GM21367 (cell line): ENCODE data around the gene DPP6.
"Not testable (repeated sequence)": the region's sequence is repeated elsewhere in the genome, so short reads cannot be mapped to it uniquely, and the experiment has no call there.

Experiments used
- ATAC-seq: cut with Tn5 transposase; IDR thresholded peaks from one replicate; pipeline ENCODE4 v1.9.1; 2021; ENCODE audit not compliant: unreplicated experiment

The DPP6 gene

GRCh38 chr7:154072395-154073181 lies 20.4 kb downstream of the DPP6 start:
- ATAC-seq = not testable (repeated sequence)

- not testable (repeated sequence) for ATAC-seq
Observed at GRCh38 chr7:154078523-154078922, 26.3 kb downstream of the DPP6 start.

DNA sequence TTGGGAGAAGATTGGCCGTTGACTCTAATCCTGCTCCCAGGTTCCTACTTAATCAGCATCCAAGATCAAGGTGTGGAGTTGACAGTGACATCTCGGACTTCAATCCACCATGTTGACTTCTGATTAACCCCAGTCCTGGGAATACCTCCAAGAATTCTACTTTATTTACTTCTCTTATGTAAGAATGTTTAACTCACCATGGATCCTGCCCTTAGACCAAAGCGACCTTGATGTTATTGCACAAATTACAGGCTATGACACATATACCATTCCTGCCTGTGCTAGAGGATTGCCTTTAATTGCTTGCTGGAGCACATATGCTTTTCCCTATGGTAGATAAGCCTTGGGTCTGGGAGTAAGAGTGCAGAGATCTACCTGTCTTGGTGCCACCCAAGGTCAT lies 28.1 kb downstream of the DPP6 start:
- ATAC-seq = not testable (repeated sequence)

- not testable (repeated sequence) for ATAC-seq
Observed at GRCh38 chr7:154087037-154087725, 35.0 kb downstream of the DPP6 start.

DNA sequence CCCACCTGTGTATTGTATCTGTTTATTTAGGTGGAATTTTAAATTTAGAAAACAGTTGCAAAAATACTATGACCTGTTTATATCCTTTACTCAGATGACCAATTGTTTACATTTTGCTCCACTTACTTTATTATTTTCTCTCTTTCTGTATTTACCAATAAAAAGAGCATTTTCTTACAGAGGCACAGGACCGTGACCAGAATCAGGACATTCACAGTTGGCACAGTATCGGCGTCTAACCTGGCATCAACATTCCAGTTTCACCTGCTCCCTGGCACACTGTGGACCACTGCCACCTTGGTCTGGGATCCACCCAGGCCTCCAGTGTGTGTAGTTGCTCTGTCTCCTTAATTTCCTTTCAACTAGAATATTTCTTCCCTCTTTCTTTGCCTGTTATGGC lies 39.9 kb downstream of the DPP6 start:
- not testable (repeated sequence) for ATAC-seq

GRCh38 chr7:154095201-154095600 lies 43.0 kb downstream of the DPP6 start:
- ATAC-seq = not testable (repeated sequence)

GRCh38 chr7:154105063-154105462 lies 52.9 kb downstream of the DPP6 start:
- not testable (repeated sequence) for ATAC-seq

DNA sequence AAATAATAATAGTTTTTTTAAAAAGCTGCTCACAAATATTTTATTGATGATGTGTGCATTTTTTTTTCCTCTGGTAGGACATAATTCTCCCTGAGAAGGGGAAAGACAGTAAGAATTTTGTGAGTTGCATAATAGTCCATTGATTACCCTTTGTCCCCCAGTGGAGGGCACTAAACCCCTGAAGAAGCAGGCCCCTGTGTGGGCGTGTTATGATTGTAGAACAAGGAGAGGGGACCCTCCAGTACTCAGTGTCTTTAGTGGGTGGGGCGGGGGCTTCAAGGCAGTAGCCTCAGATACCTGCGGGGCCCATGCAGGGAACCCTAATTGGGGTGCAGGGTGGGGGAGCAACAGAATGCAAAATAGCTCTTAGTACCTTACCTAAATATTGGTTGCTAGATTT lies 57.4 kb downstream of the DPP6 start:
- not testable (repeated sequence) for ATAC-seq

DNA sequence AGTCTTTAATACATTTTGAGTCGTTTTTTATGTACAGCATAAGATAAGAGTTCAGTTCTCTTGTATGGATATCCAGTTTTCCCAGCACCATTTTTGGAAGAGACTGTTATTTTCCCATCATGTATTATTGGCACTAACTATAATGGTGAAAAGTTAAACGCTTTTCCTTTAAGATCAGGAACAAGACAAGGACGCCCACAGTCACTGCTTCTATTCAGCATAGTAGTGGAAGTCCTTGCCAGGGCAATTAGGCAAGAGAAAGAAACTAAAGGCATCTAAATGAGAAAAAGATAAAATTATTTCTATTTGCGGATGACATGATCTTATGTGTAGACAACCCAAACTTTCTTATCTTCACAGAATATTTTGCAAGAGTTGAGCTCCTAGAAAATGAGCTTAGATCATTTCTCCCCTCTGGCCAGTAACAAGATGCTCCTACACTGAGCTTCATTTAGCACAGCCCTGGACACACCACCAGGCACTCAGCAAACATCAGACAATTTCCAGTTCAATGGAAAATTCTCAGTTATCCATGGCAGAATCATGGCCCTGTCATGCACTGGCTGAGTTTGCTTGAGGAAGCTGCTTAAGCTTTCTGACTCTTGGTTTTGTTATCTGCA lies 61.6 kb downstream of the DPP6 start:
- ATAC-seq = not testable (repeated sequence)

DNA sequence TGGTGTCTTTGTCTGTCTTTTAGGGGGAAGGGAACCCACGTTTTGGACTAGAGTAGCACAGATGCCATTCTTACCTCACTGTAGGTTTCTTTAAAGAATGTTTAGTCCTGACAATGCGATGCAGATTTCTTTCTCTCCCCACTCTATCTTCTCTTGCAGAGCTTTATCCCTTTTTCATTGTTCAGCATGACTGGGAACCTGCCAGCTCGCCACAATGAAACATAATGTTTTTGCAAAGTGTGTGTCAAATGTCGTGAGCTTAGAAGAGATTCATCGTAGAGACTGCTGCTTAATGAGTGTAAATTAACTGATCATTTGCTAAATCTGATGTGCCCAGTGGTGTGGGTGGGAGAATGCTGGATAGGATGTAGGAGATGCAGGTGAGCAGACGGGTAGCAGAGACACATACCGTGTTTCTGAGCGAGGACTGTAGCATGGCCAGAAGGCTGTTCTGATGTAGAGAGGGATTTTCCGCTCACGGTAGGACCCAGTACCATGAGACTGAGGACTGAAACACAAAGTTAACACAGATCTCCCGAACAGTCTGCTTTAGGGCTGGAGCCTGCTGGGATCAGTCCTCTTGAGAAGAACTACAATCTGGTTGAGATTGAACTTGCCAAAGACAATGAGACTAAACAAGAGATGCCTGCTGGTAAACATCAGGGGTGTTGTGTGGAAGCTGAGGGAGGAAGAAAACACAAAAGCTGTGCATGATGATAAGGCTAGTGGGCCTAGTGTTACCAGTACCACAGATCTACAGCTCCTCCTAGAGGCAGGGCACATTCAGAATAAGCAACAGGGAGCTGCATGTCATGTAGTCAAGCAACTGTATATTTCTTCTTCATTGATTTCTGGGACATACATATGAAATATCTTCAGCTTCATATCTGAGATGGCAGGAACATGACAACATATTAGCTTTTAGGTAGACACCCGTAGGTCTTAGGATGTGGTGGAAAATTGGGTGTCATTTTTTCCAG lies 65.5 kb downstream of the DPP6 start:
- ATAC-seq = not testable (repeated sequence)

- ATAC-seq = not testable (repeated sequence)
Observed at GRCh38 chr7:154120825-154121224, 68.6 kb downstream of the DPP6 start.

GRCh38 chr7:154122720-154123119 lies 70.5 kb downstream of the DPP6 start:
- ATAC-seq = not testable (repeated sequence)

- ATAC-seq = not testable (repeated sequence)
Observed at GRCh38 chr7:154123397-154123796, 71.2 kb downstream of the DPP6 start.

DNA sequence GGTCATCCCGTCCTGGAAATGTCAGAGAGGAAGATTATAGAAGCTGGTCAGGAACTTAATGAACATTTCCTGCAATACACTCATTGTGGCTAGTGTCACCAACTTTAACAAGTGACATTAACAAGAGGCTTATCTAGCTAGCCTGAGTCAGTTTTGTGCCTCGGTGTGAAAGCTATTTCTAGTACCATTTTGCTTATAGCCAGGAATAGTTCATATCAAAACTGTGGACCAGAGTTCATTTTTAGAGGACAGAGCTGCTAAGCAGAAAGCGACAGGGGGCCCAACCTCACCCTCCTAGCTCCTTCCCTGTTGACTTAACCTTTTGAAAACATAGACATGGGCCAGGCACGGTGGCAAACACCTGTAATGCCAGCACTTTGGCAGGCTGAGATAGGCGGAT lies 76.9 kb downstream of the DPP6 start:
- not testable (repeated sequence) for ATAC-seq

GRCh38 chr7:154132617-154133016 lies 80.4 kb downstream of the DPP6 start:
- ATAC-seq = not testable (repeated sequence)

- ATAC-seq = not testable (repeated sequence)
Observed at GRCh38 chr7:154133703-154134277, 81.6 kb downstream of the DPP6 start.

DNA sequence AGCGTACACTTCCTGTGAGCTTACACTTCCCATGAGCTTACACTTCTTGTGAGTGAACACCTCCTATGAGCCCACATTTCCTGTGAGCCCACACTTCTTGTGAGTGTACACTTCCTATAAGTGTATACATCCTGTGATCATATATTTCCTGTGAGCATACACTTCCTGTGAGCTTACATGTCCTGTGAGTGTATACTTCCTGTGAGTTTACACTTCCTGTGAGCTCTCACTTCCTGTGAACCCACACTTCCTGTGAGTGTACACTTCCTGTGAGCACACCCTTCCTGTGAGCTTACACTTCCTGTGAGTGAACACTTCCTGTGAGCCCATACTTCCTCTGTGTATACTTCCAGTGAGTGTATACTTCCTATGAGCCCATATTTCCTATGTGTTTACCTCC lies 82.5 kb downstream of the DPP6 start:
- ATAC-seq = not testable (repeated sequence)

GRCh38 chr7:154135646-154136045 lies 83.4 kb downstream of the DPP6 start:
- not testable (repeated sequence) for ATAC-seq

DNA sequence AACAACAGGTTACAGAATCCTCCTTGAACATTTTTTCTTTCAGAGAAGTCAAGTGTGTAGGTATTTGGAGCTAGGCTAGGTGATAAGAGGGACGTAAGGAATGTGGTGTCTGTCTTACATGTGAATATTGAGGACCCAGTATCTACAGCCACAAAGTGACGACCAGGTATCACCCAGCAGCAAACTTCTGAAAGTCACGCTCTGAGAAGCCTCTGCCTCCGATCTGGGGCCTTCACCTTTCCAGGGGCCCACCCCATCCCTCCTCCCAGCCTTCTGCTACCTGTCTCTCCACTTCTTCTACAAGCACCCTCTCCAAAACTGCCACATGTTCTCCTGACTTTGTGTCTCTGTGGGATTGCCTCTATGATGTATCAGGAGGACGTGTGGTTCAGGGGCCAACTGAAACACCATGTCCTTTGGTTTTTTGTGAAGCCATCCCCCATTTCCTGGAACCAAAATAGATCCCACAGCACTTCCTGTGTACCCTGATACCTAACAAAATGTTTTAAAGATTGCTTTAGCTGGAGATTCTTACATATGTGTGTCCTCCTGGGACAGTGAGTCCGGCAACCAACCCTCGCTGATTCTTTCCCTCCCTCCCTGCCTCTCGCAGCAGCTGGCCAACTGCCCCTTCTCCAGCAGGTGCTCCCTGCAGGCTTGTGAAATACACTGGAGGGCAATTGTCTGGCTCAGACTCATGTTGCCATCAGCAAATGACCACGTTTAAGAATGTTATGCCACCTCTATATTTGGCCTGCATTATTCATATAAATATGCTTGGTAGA lies 93.9 kb downstream of the DPP6 start:
- ATAC-seq = not testable (repeated sequence)
